ENCODE results near the gene SCRN2.

DNA sequence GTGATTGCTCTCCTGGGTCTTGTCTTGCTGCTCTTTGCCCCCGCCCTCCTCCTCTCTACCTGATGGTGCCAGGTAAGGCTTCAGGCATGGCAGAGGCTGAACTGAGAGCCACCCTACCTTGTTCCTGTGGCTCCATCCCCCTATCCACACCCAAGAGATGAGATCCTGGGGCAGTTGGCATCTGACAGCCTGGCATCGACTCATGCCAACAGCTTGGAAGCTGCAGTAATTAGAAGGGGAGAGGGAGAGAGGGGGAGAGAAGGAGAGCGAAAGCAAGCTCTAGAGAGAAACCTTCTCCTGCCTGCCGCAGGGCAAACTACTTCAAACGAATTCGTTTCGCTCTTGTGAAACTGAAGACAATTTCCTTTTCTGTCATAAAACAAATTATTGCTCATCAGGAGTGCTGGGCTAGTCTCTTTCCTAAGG, 23.7 kb upstream of the SCRN2 start:
- TF ChIP-seq, protein P1, sequence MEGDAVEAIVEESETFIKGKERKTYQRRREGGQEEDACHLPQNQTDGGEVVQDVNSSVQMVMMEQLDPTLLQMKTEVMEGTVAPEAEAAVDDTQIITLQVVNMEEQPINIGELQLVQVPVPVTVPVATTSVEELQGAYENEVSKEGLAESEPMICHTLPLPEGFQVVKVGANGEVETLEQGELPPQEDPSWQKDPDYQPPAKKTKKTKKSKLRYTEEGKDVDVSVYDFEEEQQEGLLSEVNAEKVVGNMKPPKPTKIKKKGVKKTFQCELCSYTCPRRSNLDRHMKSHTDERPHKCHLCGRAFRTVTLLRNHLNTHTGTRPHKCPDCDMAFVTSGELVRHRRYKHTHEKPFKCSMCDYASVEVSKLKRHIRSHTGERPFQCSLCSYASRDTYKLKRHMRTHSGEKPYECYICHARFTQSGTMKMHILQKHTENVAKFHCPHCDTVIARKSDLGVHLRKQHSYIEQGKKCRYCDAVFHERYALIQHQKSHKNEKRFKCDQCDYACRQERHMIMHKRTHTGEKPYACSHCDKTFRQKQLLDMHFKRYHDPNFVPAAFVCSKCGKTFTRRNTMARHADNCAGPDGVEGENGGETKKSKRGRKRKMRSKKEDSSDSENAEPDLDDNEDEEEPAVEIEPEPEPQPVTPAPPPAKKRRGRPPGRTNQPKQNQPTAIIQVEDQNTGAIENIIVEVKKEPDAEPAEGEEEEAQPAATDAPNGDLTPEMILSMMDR (IDR thresholded peaks at IDR 0.05 in 4 of 5, conservative IDR thresholded peaks at IDR 0.05 in 1 of 5): no peak
- TF ChIP-seq POLR2A (IDR thresholded peaks at IDR 0.05): no peak
